RWPE2 (cell line): ENCODE measurements around the gene RACK1.

Source experiments
- ATAC-seq: fragments of 200-7000 bp; cut with Tn5 transposase; 3 replicates; pipeline ENCODE4 v1.9.1; 2021; ENCODE audit warnings: low read depth
- DNase-seq: peaks from one replicate; pipeline ENCODE4 v3.0.0-alpha.2; 2020; ENCODE audit warnings: low spot score
- H3K27ac ChIP-seq: fragments of 450-650 bp; 2 replicates; pipeline ENCODE4 v1.5.1; 2017; ENCODE audit warnings: mild to moderate bottlenecking; ENCODE audit not compliant: poor library complexity, severe bottlenecking
- H3K27me3 ChIP-seq: fragments of 250-450 bp; sonication (Bioruptor Pico); 2 replicates; pipeline ENCODE4 v1.5.1; 2021; ENCODE audit warnings: mild to moderate bottlenecking, moderate library complexity; ENCODE audit not compliant: insufficient read depth, poor library complexity, severe bottlenecking
- H3K36me3 ChIP-seq: fragments of 250-450 bp; sonication (Bioruptor Pico); 2 replicates; pipeline ENCODE4 v1.5.1; 2020; ENCODE audit warnings: low read depth, mild to moderate bottlenecking, moderate library complexity
- H3K4me1 ChIP-seq: fragments of 250-450 bp; sonication (Bioruptor Pico); 2 replicates; pipeline ENCODE4 v1.5.1; 2021; ENCODE audit warnings: mild to moderate bottlenecking, moderate library complexity; ENCODE audit not compliant: insufficient read depth, poor library complexity, severe bottlenecking
- H3K4me3 ChIP-seq: fragments of 250-450 bp; sonication (Bioruptor Pico); 2 replicates; pipeline ENCODE4 v1.5.1; 2021; ENCODE audit warnings: mild to moderate bottlenecking, moderate library complexity; ENCODE audit not compliant: severe bottlenecking
- H3K9me3 ChIP-seq: fragments of 250-450 bp; sonication (Bioruptor Pico); 2 replicates; pipeline ENCODE4 v1.5.1; 2021; ENCODE audit warnings: mild to moderate bottlenecking, moderate library complexity; ENCODE audit not compliant: severe bottlenecking
- TF ChIP-seq, protein P1 (sequence below): fragments of 450-650 bp; IDR thresholded peaks from one replicate; pipeline ENCODE4 v1.5.1; 2017; ENCODE audit warnings: mild to moderate bottlenecking, moderate library complexity; ENCODE audit not compliant: poor library complexity, severe bottlenecking

The RACK1 gene

DNA sequence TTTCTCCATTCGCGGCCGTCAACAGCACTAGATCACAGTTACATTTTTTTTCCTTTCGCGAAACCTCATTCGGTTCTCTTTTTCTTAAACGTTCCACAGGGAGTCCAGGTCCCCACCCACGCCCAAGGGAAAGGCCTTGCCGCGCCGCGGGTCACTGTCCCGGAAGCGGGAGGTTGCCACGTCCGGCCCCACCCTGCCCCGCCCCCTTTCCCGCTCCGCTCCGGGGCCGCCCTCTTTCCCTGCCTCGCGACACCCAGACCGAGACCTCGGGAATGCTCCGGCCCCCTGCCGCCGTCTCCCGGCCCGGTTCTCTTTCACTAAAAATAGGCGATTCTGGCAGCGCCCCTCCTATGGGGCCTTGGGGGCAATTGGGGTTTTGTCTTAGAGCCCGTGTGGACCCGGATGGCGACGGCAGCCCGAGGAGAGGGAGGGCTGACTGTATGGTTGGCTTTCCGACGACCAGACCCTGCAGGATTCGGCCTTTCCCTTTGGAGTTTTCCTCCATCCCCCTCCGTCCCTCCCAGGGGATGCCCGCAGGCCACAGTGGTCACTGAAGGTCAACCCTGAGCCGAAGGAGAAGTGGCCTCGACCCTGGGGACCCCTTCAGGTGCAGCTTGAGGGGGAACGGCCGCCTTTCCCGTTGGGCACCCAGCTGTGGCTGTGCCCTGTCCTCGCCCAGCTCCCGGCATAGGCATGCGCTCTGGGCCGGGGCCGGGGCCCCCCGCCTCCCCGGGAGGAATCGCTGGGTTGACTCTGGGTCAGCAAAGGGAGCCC lies 2.8 kb upstream of the RACK1 start:
- peak; percentile 91 for DNase-seq
- Histone ChIP-seq H3K36me3 (peaks cover 56% of the 10 kb centered on the region), H3K4me1 (peaks cover 24% of the 10 kb centered on the region), H3K27ac (peak overlapping the region; percentile 94), H3K4me3 (peak overlapping the region; percentile 63), H3K27me3 (no peaks in the 10 kb centered on the region), H3K9me3 (no peaks in the 10 kb centered on the region)
- TF ChIP-seq, protein P1, sequence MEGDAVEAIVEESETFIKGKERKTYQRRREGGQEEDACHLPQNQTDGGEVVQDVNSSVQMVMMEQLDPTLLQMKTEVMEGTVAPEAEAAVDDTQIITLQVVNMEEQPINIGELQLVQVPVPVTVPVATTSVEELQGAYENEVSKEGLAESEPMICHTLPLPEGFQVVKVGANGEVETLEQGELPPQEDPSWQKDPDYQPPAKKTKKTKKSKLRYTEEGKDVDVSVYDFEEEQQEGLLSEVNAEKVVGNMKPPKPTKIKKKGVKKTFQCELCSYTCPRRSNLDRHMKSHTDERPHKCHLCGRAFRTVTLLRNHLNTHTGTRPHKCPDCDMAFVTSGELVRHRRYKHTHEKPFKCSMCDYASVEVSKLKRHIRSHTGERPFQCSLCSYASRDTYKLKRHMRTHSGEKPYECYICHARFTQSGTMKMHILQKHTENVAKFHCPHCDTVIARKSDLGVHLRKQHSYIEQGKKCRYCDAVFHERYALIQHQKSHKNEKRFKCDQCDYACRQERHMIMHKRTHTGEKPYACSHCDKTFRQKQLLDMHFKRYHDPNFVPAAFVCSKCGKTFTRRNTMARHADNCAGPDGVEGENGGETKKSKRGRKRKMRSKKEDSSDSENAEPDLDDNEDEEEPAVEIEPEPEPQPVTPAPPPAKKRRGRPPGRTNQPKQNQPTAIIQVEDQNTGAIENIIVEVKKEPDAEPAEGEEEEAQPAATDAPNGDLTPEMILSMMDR = no peak
- ATAC-seq = peak; percentile 62

DNA sequence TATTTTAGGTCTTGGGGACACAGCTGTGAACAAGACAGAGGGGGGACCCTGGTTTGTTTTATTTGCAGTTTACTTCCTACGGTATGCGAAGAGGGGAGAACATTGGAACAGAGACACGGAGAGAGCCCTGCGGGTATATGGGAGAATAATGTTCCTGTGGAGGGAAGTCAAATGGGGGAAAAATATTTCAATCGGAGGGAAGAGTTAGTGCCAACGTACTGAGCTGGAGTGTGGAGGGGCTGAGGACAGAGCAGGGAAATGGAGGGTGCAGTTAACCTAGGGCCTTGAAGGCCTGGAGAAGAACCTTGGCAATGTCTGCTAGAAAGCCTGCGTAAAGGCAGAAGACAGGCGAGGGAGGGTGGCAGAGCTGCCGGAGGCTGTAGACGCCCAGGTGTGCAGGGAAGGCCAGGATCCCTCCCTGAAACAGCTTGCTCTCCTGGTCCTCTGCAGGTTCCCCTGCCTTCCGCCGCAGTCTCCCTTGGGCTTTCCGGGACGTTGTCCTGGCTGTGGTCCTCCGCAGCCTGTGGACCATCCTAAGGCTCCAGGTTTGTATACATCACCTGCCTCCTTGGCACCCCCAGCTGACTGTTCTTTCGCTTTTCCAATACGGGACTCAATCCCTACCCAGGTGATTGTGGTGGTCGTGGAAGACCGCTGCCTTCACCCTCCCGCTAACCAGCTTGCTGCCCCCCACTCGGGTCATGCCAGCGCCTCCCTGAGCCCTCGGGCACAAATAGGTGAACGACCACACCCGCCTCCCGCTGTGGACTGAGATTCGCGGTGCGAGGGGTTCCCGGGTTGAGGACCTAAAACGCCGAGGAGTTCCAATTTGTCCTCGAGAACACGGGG lies 1.9 kb upstream of the RACK1 start:
- H3K4me3 ChIP-seq = peak overlapping the region; percentile 63
- TF ChIP-seq, protein P1 = no peak
- H3K9me3 ChIP-seq = no peaks in the 10 kb centered on the region
- ATAC-seq (peak; percentile 3; the same call in 2 of the 3 replicates), DNase-seq (peak; percentile 68)
- H3K4me1 ChIP-seq = peaks cover 27% of the 10 kb centered on the region
- peaks cover 56% of the 10 kb centered on the region for H3K36me3 ChIP-seq
- peak overlapping the region; percentile 94 for H3K27ac ChIP-seq
- no peaks in the 10 kb centered on the region for H3K27me3 ChIP-seq

DNA sequence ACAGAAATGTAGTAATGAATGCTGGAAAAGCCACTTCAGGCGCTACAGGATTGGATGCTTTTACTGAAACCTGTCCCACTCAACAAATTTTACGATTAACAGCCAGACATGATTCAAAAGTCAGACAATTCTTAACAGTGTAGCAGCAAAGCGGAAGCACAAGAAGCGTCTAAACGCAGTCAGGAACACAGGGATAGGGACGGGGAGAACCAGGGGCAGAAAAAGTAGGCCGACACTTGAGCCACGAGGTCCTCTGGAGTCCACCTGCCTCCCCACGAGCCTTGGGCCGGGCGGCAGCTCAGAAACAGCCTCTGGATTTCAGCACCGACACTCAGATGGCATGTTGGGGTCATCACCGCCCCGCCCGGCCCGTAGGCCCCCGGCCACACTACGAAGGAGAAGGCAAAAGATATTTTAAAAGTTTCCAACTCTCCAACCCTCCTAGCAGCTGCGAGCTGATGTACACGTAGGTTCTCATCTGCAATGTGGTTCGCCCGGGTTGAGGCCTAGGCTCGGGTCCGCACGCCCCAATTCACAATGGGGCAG lies 615 bp downstream of the RACK1 start:
- H3K36me3 ChIP-seq = peaks cover 58% of the 10 kb centered on the region
- H3K9me3 ChIP-seq = no peaks in the 10 kb centered on the region
- ATAC-seq = no peak
- peak overlapping the region; percentile 71 for H3K4me3 ChIP-seq
- no peaks in the 10 kb centered on the region for H3K27me3 ChIP-seq
- H3K4me1 ChIP-seq = peaks cover 21% of the 10 kb centered on the region
- DNase-seq = no peak
- peak overlapping the region; percentile 94 for H3K27ac ChIP-seq
- TF ChIP-seq, protein P1 = no peak

DNA sequence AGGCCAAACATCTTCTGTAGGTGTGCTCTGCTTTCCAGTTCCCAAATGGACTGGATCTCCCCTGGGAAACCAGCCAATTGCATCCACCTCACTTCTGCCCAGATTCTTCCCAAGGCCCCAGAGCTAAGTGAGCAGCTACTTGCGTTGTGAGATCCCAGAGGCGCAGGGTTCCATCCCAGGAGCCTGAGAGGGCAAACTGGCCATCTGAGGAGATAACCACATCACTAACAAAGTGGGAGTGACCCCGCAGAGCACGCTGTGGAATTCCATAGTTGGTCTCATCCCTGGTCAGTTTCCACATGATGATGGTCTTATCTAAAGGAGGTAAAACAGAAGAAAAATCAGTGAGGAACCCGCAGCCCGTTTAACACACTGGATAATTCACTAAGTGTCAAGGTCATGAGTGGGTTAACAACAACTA lies 1.7 kb downstream of the RACK1 start:
- ATAC-seq = no peak
- no peaks in the 10 kb centered on the region for H3K9me3 ChIP-seq
- H3K4me1 ChIP-seq = peaks cover 21% of the 10 kb centered on the region
- no peak for DNase-seq
- H3K27me3 ChIP-seq = no peaks in the 10 kb centered on the region
- H3K4me3 ChIP-seq = peak overlapping the region; percentile 71
- H3K27ac ChIP-seq = peak overlapping the region; percentile 94
- H3K36me3 ChIP-seq = peaks cover 64% of the 10 kb centered on the region
- TF ChIP-seq, protein P1 = no peak
